ENCODE measurements around the gene GALC.
"Not testable (repeated sequence)": the region's sequence is repeated elsewhere in the genome, so short reads cannot be mapped to it uniquely, and the experiment has no call there.

Gene GALC

GRCh38 chr14:87992718-87993628 lies at the start of gene GALC:
Gene GALC, minus strand, starts transcription at chr14:87993182. Its CDS starts 18 bp downstream, at chr14:87993164.
- H3K4me1 Mint-ChIP-seq, result peaks cover 33 to 38% of the 10 kb centered on the region in 2 donors

DNA sequence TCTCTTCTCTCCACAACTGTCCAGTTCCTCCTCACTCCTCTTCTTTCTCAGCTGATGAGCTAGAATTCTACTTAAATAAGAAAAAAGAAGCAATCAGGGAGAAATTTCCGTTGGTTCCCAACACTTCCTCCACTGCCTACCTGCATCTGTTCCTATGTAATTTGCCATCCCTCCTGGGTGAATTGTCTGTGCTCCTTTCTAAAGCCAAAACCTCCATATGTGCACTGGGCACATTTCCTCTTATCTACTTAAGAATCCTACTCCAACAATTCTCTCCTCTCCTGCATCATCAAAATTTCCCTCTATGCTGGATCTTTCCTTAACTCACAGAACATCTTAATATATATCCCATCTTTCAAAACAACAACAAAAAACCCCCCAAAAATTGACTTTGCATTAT lies 47.2 kb upstream of the GALC start:
- DNase-seq (no peak), ATAC-seq (replicated peaks) (no peak)
- Mint-ChIP-seq H3K27me3 (peaks cover 11 to 18% of the 10 kb centered on the region in 2 donors), H3K36me3 (no peaks in the 10 kb centered on the region), H3K4me1 (peaks cover 4% of the 10 kb centered on the region in 2 donors), H3K9me3 (no peaks in the 10 kb centered on the region), H3K27ac (no peak overlapping the region), H3K4me3 (no peak overlapping the region)

More at GRCh38 chr14:87992718-87993628, at the start of gene GALC:
- H3K36me3 Mint-ChIP-seq, result no peaks in the 10 kb centered on the region
- ATAC-seq (replicated peaks), result peak; percentile 85 to 87
- DNase-seq, result peak; percentile 95
- H3K27me3 Mint-ChIP-seq, result no peaks in the 10 kb centered on the region
- H3K9me3 Mint-ChIP-seq, result no peaks in the 10 kb centered on the region
- peak within 1 kb of the TSS; percentile 85 to 90 for H3K4me3 Mint-ChIP-seq
- peak within 1 kb of the TSS; percentile 98 for H3K27ac Mint-ChIP-seq

GRCh38 chr14:88039197-88039596 lies 46.2 kb upstream of the GALC start:
- no peak for DNase-seq
- Mint-ChIP-seq H3K4me1 (peaks cover 0 to 1% of the 10 kb centered on the region in 2 donors), H3K36me3 (peaks cover 0 to 2% of the 10 kb centered on the region in 2 donors), H3K27me3 (peaks cover 14 to 20% of the 10 kb centered on the region in 2 donors), H3K9me3 (no peaks in the 10 kb centered on the region), H3K4me3 (no peak overlapping the region), H3K27ac (no peak overlapping the region)
- ATAC-seq (replicated peaks), result no peak

- Mint-ChIP-seq H3K27me3 (peaks cover 14 to 23% of the 10 kb centered on the region in 2 donors), H3K9me3 (no peaks in the 10 kb centered on the region), H3K4me3 (no peak overlapping the region), H3K4me1 (no peaks in the 10 kb centered on the region), H3K27ac (no peak overlapping the region), H3K36me3 (peaks cover 2 to 4% of the 10 kb centered on the region in 2 donors)
- no peak for ATAC-seq (replicated peaks)
- no peak for DNase-seq
Measured at GRCh38 chr14:88037325-88037724, 44.3 kb upstream of the GALC start.

- Mint-ChIP-seq H3K27me3 (peaks cover 14 to 23% of the 10 kb centered on the region in 2 donors), H3K9me3 (no peaks in the 10 kb centered on the region)
Measured at GRCh38 chr14:88036422-88036821, 43.4 kb upstream of the GALC start.

DNA sequence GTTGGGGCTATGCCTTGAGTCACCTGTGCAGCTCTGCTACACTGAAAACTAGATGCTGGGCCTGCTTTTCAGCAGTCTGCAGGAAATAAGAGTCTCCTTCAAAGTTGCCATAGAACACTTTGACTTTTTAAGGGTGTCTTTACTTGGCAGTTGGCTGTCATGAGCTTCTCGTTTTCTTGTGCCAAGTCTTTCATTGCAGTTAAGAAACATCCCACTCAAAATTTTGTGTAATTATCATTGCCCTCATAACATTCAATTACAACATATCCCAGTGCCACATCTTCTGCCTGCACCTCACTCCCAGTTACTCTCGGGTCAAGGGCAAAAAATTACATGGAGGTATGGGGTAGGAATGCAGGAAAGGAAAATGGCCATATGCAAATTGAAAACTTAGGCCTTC lies 41.1 kb upstream of the GALC start:
- Mint-ChIP-seq H3K4me3 (no peak overlapping the region), H3K4me1 (peaks cover 2 to 6% of the 10 kb centered on the region in 2 donors), H3K36me3 (peaks cover 2 to 4% of the 10 kb centered on the region in 2 donors), H3K27me3 (peaks cover 14 to 23% of the 10 kb centered on the region in 2 donors), H3K9me3 (no peaks in the 10 kb centered on the region), H3K27ac (no peak overlapping the region)
- ATAC-seq (replicated peaks), result no peak
- no peak for DNase-seq

More at GRCh38 chr14:88036422-88036821, 43.4 kb upstream of the GALC start:
- H3K4me3 Mint-ChIP-seq, result no peak overlapping the region
- no peak overlapping the region for H3K27ac Mint-ChIP-seq
- no peak for DNase-seq
- ATAC-seq (replicated peaks), result no peak
- peaks cover 2 to 4% of the 10 kb centered on the region in 2 donors for H3K36me3 Mint-ChIP-seq
- no peaks in the 10 kb centered on the region for H3K4me1 Mint-ChIP-seq

DNA sequence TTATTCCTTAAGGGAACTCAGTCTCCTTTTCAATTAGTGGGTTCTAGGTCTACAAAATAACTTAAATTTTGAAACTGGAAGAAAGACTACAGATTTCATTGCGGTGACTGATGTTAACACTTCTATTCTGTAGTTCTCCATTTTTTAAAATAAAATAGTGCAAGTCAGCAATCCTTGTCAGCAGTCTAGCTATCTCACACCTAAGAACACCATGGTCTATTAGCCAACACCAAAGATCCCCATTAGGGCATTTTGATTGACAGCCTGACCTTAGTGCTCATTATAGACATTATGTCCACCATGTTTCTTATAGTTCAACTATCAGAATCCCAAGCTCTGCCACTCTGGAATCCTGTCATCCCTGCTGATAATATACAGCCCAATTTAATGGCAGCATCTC lies 39.4 kb upstream of the GALC start:
- peaks cover 3 to 8% of the 10 kb centered on the region in 2 donors for H3K4me1 Mint-ChIP-seq
- H3K27ac Mint-ChIP-seq, result no peak overlapping the region
- no peak overlapping the region for H3K4me3 Mint-ChIP-seq
- no peak for ATAC-seq (replicated peaks)
- peaks cover 2 to 4% of the 10 kb centered on the region in 2 donors for H3K36me3 Mint-ChIP-seq
- no peaks in the 10 kb centered on the region for H3K9me3 Mint-ChIP-seq
- H3K27me3 Mint-ChIP-seq, result peaks cover 12 to 14% of the 10 kb centered on the region in 2 donors
- DNase-seq, result no peak

- peaks cover 11 to 17% of the 10 kb centered on the region in 2 donors for H3K4me1 Mint-ChIP-seq
- DNase-seq (no peak), ATAC-seq (replicated peaks) (no peak)
- H3K4me3 Mint-ChIP-seq, result no peak overlapping the region
- H3K9me3 Mint-ChIP-seq, result no peaks in the 10 kb centered on the region
- H3K27me3 Mint-ChIP-seq, result peaks cover 5 to 8% of the 10 kb centered on the region in 2 donors
- peaks cover 2 to 4% of the 10 kb centered on the region in 2 donors for H3K36me3 Mint-ChIP-seq
- H3K27ac Mint-ChIP-seq, result no peak overlapping the region
Measured at GRCh38 chr14:88030892-88031291, 37.9 kb upstream of the GALC start.

- ATAC-seq (replicated peaks), result peak in 1 of 2 donors; percentile 29
- Mint-ChIP-seq H3K4me3 (no peak overlapping the region), H3K4me1 (peaks cover 12 to 17% of the 10 kb centered on the region in 2 donors), H3K27ac (no peak overlapping the region), H3K36me3 (peaks cover 2 to 4% of the 10 kb centered on the region in 2 donors), H3K9me3 (no peaks in the 10 kb centered on the region), H3K27me3 (peaks cover 2 to 5% of the 10 kb centered on the region in 2 donors)
- no peak for DNase-seq
Measured at GRCh38 chr14:88030079-88030478, 37.1 kb upstream of the GALC start.

DNA sequence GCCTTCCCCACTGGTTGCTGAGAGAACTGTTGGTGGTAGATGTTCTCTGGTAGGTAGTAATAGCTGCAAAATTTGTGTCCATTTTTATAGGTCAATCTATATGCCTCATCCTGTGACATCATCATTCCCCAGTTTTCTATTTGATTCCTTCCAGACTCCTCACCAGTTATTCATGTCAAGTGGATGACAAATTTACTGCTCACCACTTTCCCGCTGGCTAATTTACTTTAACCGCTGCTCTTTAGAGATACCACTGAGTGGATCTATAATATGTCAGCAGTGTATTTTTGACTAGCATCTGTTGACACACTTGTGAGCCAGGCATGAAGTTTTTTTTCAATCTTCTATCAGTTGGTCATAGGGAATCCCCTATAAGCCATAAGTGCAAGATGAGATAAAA lies 36.5 kb upstream of the GALC start:
- Mint-ChIP-seq H3K4me3 (no peak overlapping the region), H3K9me3 (no peaks in the 10 kb centered on the region), H3K27ac (no peak overlapping the region), H3K27me3 (peaks cover 0 to 5% of the 10 kb centered on the region in 2 donors), H3K4me1 (peaks cover 14 to 17% of the 10 kb centered on the region in 2 donors), H3K36me3 (peaks cover 4% of the 10 kb centered on the region in 2 donors)
- no peak for DNase-seq
- no peak for ATAC-seq (replicated peaks)

GRCh38 chr14:88026890-88027289 lies 33.9 kb upstream of the GALC start:
- DNase-seq (no peak), ATAC-seq (replicated peaks) (no peak)
- H3K27me3 Mint-ChIP-seq, result no peaks in the 10 kb centered on the region
- H3K36me3 Mint-ChIP-seq, result peaks cover 0 to 2% of the 10 kb centered on the region in 2 donors
- no peak overlapping the region for H3K4me3 Mint-ChIP-seq
- no peaks in the 10 kb centered on the region for H3K9me3 Mint-ChIP-seq
- peaks cover 19 to 25% of the 10 kb centered on the region in 2 donors for H3K4me1 Mint-ChIP-seq
- H3K27ac Mint-ChIP-seq, result peak overlapping the region; percentile 43

GRCh38 chr14:88025313-88025712 lies 32.3 kb upstream of the GALC start:
- H3K9me3 Mint-ChIP-seq, result no peaks in the 10 kb centered on the region
- H3K27me3 Mint-ChIP-seq, result no peaks in the 10 kb centered on the region
- no peak overlapping the region for H3K27ac Mint-ChIP-seq
- ATAC-seq (replicated peaks) (no peak), DNase-seq (no peak)
- H3K36me3 Mint-ChIP-seq, result peaks cover 0 to 2% of the 10 kb centered on the region in 2 donors
- no peak overlapping the region for H3K4me3 Mint-ChIP-seq
- peaks cover 19 to 24% of the 10 kb centered on the region in 2 donors for H3K4me1 Mint-ChIP-seq

- DNase-seq; H3K27me3 Mint-ChIP-seq; H3K36me3 Mint-ChIP-seq; H3K9me3 Mint-ChIP-seq; H3K27ac Mint-ChIP-seq; ATAC-seq (replicated peaks); H3K4me3 Mint-ChIP-seq: not testable (repeated sequence)
- peaks cover 17 to 20% of the 10 kb centered on the region in 2 donors for H3K4me1 Mint-ChIP-seq
Measured at GRCh38 chr14:88024252-88025086, 31.5 kb upstream of the GALC start.

DNA sequence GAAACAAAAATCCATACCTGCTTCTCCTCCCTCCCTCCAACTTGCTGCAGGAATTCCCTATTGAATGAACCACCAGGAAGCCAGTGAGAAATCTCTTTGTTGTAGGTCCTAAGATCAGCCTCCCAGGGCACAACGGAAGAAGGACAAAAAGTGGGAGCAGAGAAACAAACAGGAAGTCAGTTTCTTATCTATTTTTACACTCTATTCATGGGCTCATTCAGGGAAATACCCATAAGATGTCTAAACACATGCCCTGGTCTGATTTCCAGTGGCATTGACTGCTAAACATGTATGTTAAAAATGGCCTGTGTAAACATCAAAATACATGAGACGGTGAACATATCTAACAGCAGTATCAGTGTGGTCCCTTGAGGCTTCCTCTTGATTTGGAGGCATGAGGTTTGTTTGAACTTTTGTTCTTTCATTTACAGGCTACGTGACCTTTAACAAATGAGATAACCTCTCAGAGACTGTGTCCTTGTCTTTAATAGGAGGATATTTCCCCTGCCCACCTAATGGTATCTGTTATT lies 30.7 kb upstream of the GALC start:
- no peak overlapping the region for H3K27ac Mint-ChIP-seq
- no peak overlapping the region for H3K4me3 Mint-ChIP-seq
- H3K36me3 Mint-ChIP-seq, result peaks cover 0 to 2% of the 10 kb centered on the region in 2 donors
- no peaks in the 10 kb centered on the region for H3K27me3 Mint-ChIP-seq
- ATAC-seq (replicated peaks) (peak; percentile 71 to 74), DNase-seq (no peak)
- peaks cover 17 to 20% of the 10 kb centered on the region in 2 donors for H3K4me1 Mint-ChIP-seq
- H3K9me3 Mint-ChIP-seq, result no peaks in the 10 kb centered on the region

Measured in stimulated activated naive B cell treated with anti-CD40 and anti-IgM and Interleukin-4, amounts not matched to agents 10 μg/mL and 1 μg/mL and 100 μg/mL, for 72 hours (primary cell).